KMS-11 (cell line): ENCODE measurements around the gene TBC1D23.
"Not testable (repeated sequence)": the region's sequence is repeated elsewhere in the genome, so short reads cannot be mapped to it uniquely, and the experiment has no call there.

Experiments used
- H2AFZ ChIP-seq: fragments of 200-600 bp; sonication (generic); 2 replicates; pipeline ENCODE4 v1.6.1; 2016; ENCODE audit warnings: antibody characterized with exemption, mixed run types, low read depth
- H3K27ac ChIP-seq: fragments of 200-600 bp; sonication (generic); 2 replicates; pipeline ENCODE4 v1.6.1; 2016; ENCODE audit warnings: mild to moderate bottlenecking, mixed run types
- H3K27me3 ChIP-seq: fragments of 200-600 bp; sonication (generic); 2 replicates; pipeline ENCODE4 v1.6.1; 2017; ENCODE audit warnings: mild to moderate bottlenecking, low read depth, mixed run types, moderate library complexity; ENCODE audit not compliant: insufficient read depth
- H3K36me3 ChIP-seq: fragments of 200-600 bp; sonication (generic); 2 replicates; pipeline ENCODE4 v1.6.1; 2017; ENCODE audit warnings: mild to moderate bottlenecking, mixed run types; ENCODE audit not compliant: insufficient read depth
- H3K4me1 ChIP-seq: fragments of 200-600 bp; sonication (generic); 2 replicates; pipeline ENCODE4 v1.6.1; 2016; ENCODE audit warnings: mild to moderate bottlenecking, low read depth, mixed run types; ENCODE audit not compliant: poor library complexity, severe bottlenecking
- H3K4me2 ChIP-seq: fragments of 200-600 bp; sonication (generic); 2 replicates; pipeline ENCODE4 v1.7.0; 2016; ENCODE audit warnings: mild to moderate bottlenecking, mixed run types
- H3K4me3 ChIP-seq: fragments of 200-600 bp; sonication (generic); IDR thresholded peaks from 2 replicates; pipeline ENCODE4 v1.6.1; 2017; ENCODE audit warnings: low read depth, low read length, mixed read lengths; ENCODE audit not compliant: insufficient read depth
- H3K79me2 ChIP-seq: fragments of 200-600 bp; sonication (generic); 2 replicates; pipeline ENCODE4 v1.6.1; 2016; ENCODE audit warnings: low read depth, mixed run types; ENCODE audit not compliant: insufficient read depth
- H3K9ac ChIP-seq: fragments of 200-600 bp; sonication (generic); 2 replicates; pipeline ENCODE4 v1.6.1; 2016; ENCODE audit warnings: mild to moderate bottlenecking, mixed run types
- H4K20me1 ChIP-seq: fragments of 200-600 bp; sonication (generic); 2 replicates; pipeline ENCODE4 v1.6.1; 2016; ENCODE audit warnings: mild to moderate bottlenecking, mixed run types; ENCODE audit not compliant: insufficient read depth
- TF ChIP-seq, protein P1 (sequence below): fragments of 200-600 bp; sonication (generic); conservative IDR thresholded peaks from 2 replicates; pipeline ENCODE4 v1.6.1; 2017; ENCODE audit warnings: low read depth, mild to moderate bottlenecking, antibody characterized with exemption, low read length, moderate library complexity, mixed read lengths

The TBC1D23 gene

DNA sequence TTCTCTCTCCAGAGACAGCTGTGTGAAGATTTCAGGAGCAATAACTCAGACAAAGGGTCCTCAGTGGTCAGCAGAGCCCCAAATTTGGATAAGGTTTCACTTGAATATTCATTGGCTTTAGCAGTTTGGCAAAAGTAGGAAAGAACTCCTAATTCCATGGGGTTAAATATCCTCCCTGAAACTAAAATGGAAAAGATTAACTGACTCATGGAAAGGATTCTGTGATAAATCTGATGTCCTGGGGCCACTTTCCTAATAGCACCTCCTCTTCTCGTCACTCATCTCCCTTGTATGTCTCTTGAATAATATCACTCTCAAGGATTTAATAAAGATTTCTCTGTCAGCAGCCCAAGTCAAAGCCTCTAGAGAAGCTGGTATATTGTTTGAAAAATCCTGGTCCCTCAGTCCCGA lies 33.3 kb upstream of the TBC1D23 start:
- Histone ChIP-seq H3K79me2 (no peaks in the 10 kb centered on the region), H3K4me1 (no peaks in the 10 kb centered on the region), H3K4me3 (no peak overlapping the region), H3K4me2 (no peak overlapping the region), H3K9ac (no peak overlapping the region), H4K20me1 (no peaks in the 10 kb centered on the region), H2AFZ (no peak overlapping the region), H3K27ac (no peak overlapping the region), H3K27me3 (no peaks in the 10 kb centered on the region), H3K36me3 (no peaks in the 10 kb centered on the region)
- TF ChIP-seq, protein P1, sequence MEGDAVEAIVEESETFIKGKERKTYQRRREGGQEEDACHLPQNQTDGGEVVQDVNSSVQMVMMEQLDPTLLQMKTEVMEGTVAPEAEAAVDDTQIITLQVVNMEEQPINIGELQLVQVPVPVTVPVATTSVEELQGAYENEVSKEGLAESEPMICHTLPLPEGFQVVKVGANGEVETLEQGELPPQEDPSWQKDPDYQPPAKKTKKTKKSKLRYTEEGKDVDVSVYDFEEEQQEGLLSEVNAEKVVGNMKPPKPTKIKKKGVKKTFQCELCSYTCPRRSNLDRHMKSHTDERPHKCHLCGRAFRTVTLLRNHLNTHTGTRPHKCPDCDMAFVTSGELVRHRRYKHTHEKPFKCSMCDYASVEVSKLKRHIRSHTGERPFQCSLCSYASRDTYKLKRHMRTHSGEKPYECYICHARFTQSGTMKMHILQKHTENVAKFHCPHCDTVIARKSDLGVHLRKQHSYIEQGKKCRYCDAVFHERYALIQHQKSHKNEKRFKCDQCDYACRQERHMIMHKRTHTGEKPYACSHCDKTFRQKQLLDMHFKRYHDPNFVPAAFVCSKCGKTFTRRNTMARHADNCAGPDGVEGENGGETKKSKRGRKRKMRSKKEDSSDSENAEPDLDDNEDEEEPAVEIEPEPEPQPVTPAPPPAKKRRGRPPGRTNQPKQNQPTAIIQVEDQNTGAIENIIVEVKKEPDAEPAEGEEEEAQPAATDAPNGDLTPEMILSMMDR: no peak

DNA sequence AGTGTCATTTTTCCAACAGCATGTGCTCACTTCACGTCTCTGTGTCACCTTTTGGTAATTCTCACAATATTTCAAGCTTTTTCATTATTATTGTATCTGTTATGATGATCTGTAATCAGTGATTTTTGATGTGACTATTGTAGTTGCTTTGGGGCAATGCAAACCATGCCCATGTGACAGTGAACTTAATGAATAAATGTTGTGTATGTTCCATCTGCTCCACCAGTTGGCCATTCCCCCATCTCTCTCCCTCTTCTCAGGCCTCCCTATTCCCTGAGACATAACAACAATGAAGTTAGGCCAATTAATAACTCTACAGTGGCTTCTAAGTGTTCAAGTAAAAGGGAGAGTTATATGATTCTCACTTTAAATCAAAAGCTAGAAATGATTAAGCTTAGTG lies 32.5 kb upstream of the TBC1D23 start:
- Histone ChIP-seq H3K4me1 (no peaks in the 10 kb centered on the region), H2AFZ (no peak overlapping the region), H3K27me3 (no peaks in the 10 kb centered on the region), H3K27ac (no peak overlapping the region), H4K20me1 (no peaks in the 10 kb centered on the region), H3K9ac (no peak overlapping the region), H3K4me2 (no peak overlapping the region), H3K36me3 (no peaks in the 10 kb centered on the region), H3K79me2 (no peaks in the 10 kb centered on the region), H3K4me3 (no peak overlapping the region)
- TF ChIP-seq, protein P1: no peak

DNA sequence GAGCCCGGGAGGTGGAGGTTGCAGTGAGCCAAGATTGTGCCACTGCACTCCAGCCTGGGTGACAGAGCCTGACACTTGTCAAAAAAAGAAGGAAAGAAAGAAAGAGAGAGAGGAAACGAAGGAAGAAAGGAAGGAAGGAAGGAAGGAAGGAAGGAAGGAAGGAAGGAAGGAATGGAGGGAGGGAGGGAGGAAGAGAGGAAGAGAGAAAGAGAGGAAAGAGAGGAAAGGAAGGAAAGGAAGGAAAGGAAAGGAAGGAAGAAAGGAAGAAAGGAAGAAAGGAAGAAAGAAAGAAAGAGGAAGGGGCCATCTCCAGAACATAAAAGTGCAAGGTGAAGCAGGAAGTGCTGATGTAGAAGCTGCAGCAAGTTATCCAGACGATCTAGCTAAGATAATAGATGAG lies 31.6 kb upstream of the TBC1D23 start:
- H4K20me1 ChIP-seq, H3K27ac ChIP-seq, H3K79me2 ChIP-seq, H3K27me3 ChIP-seq, H2AFZ ChIP-seq, H3K4me2 ChIP-seq, H3K4me1 ChIP-seq, H3K36me3 ChIP-seq, H3K9ac ChIP-seq, H3K4me3 ChIP-seq: not testable (repeated sequence)

DNA sequence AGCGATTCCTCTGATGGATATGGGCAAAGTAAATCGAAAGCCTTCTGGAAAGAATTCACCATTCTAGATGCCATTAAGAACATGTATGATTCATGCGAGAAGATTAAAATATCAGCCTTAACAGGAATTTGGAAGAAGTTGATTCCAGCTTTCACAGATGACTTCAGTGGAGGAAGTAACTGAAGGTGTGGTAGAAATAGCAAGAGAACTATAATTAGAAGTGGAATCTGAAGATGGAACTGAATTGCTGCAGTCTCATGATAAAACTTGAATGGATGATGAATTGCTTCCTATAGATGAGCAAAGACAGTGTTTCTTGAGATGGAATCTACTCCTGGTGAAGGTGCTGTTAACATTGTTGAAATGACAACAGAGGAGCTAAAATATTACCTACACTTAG lies 30.1 kb upstream of the TBC1D23 start:
- no peak overlapping the region for H3K27ac ChIP-seq
- H3K79me2 ChIP-seq: no peaks in the 10 kb centered on the region
- no peak overlapping the region for H3K4me3 ChIP-seq
- no peak overlapping the region for H3K4me2 ChIP-seq
- H2AFZ ChIP-seq: no peak overlapping the region
- H3K36me3 ChIP-seq: no peaks in the 10 kb centered on the region
- H3K27me3 ChIP-seq: no peaks in the 10 kb centered on the region
- H4K20me1 ChIP-seq: no peaks in the 10 kb centered on the region
- TF ChIP-seq, protein P1: no peak
- H3K9ac ChIP-seq: no peak overlapping the region
- no peaks in the 10 kb centered on the region for H3K4me1 ChIP-seq

DNA sequence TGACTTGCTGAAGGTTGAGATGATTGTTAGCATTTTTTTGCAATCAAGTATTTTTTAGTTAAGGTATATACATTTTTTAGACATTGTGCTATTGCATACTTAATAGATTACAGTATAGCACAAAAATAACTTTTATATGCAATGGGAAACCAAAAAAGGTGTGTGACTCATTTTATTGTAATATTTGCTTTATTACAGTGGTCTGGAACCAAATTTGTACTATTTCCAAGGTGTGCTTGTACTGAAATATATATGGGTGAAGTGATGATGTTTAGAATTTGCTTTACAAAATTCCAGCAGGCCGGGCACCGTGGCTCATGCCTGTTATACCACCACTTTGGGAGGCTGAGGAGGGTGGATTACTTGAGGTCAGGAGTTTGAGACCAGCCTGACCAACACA lies 29.1 kb upstream of the TBC1D23 start:
- H3K27me3 ChIP-seq: no peaks in the 10 kb centered on the region
- H3K27ac ChIP-seq: no peak overlapping the region
- no peaks in the 10 kb centered on the region for H3K36me3 ChIP-seq

More for the DNA sequence above, 29.1 kb upstream of the TBC1D23 start:
- no peak overlapping the region for H2AFZ ChIP-seq
- no peaks in the 10 kb centered on the region for H3K79me2 ChIP-seq
- H3K4me1 ChIP-seq: no peaks in the 10 kb centered on the region
- H4K20me1 ChIP-seq: no peaks in the 10 kb centered on the region
- no peak overlapping the region for H3K4me3 ChIP-seq
- H3K4me2 ChIP-seq: no peak overlapping the region
- no peak overlapping the region for H3K9ac ChIP-seq
- TF ChIP-seq, protein P1: no peak
